Subcutaneous adipose tissue (tissue), 4 donors: ENCODE data around the gene NAMPT. TPM values are rescaled to one million over a fixed set of nuclear protein-coding genes. Genes with fewer than 3 reads are reported as not detected.

Source experiments
- total RNA-seq, 4 donors: library from RNA; depleted of rRNA; stranded (reverse); fragments of >200 nt; gene quantifications; one replicate each; pipeline ENCODE4 v1.1.0, GENCODE V29; 2016
- TF ChIP-seq, protein P1 (sequence below): fragments of 450-650 bp; IDR thresholded peaks from one replicate; pipeline ENCODE4 v1.5.1; 2016; ENCODE audit warnings: low read depth, mild to moderate bottlenecking, control low read depth, antibody characterized with exemption, moderate library complexity

NAMPT gene
- total RNA-seq, 4 donors from 2014 or later, result 118 to 436 (median 356) TPM

DNA sequence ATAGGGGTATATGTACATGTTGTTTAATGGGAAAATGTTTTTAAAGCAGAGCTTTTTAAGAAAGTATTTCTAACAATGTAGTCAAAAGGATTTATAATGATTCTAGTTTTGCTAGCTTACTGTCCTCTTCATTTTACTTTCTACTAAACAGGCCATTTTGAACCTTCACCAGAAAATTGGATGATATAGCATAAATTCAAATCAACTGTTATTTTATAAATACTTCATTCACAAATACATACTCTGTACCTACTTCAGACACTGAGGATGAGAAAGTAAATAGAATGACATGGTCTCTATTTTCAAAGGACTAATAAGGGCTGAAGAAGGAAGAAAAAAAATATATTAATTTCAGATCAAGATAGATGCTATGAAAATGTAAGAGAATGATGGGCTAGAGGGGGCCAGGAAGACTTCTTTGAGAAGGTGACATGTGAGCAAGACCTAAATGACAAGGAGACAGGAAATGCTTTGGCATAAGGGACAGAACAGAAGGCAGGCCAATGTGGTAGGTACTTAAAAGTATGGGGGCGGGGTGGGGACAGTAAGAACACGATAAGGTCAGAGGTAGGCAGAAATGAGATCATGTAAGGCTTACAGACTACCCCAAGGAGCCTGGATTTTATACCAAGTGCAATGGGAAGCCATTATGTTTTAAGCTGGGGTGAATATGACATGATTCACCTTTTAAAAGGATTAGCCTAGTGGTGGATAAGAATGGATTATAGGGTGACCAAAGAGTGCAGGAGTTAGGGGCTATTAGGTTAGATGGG is 5.2 kb downstream of the NAMPT start:
- TF ChIP-seq, protein P1, sequence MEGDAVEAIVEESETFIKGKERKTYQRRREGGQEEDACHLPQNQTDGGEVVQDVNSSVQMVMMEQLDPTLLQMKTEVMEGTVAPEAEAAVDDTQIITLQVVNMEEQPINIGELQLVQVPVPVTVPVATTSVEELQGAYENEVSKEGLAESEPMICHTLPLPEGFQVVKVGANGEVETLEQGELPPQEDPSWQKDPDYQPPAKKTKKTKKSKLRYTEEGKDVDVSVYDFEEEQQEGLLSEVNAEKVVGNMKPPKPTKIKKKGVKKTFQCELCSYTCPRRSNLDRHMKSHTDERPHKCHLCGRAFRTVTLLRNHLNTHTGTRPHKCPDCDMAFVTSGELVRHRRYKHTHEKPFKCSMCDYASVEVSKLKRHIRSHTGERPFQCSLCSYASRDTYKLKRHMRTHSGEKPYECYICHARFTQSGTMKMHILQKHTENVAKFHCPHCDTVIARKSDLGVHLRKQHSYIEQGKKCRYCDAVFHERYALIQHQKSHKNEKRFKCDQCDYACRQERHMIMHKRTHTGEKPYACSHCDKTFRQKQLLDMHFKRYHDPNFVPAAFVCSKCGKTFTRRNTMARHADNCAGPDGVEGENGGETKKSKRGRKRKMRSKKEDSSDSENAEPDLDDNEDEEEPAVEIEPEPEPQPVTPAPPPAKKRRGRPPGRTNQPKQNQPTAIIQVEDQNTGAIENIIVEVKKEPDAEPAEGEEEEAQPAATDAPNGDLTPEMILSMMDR, result no peak

DNA sequence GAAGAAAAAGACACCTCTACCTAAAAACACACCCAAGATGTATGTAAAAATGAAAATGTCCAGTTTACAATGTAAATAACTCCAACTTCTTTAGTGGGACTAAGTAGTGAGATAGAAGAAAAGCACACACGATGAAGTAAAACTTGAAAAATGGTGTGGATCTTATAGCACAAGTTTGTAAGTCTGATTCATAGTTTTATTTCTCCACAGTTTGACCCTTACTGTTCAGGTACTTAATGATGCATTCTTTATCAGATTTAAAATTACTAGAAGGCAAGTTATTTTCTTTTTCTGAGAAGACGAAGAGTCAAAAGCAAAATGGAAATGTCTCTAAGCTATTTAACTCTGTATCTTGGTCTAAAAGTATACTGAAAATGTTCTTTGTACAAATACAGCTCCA is 6.1 kb downstream of the NAMPT start:
- TF ChIP-seq, protein P1, result no peak

DNA sequence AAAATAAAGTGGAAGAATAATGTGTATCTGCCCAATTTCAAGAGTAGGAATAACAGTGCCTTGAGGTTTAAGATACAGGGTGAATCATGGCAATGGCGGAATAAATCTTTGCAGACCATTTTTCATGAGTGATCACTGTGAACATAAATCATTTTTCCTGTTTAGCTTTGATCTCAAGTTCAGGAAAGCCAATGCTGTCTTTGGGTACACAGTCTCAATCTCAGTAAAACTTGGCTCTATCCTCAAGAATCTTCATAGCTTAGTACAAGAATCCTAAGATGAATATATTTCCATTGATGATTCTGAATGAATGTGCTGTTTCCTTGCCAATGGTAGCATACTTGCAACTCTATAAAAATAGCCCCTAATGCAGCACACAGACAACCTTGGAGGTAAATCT is 6.8 kb downstream of the NAMPT start:
- TF ChIP-seq, protein P1, result no peak

DNA sequence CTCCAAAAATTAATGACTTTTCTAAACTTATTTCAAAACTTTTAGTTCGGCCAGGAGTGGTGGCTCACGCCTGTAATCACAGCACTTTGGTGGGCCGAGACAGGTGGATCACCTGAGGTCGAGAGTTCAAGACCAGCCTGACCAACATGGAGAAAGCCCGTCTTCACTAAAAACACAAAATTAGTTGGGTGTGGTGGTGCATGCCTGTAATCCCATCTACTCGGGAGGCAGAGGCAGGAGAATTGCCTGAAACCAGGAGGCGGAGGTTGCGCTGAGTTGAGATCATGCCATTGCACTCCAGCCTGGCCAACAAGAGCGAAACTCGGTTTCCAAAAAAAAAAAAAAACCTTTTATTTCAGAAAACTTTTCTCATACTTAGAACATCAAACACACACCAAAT is 8.3 kb downstream of the NAMPT start:
- TF ChIP-seq, protein P1, result no peak

DNA sequence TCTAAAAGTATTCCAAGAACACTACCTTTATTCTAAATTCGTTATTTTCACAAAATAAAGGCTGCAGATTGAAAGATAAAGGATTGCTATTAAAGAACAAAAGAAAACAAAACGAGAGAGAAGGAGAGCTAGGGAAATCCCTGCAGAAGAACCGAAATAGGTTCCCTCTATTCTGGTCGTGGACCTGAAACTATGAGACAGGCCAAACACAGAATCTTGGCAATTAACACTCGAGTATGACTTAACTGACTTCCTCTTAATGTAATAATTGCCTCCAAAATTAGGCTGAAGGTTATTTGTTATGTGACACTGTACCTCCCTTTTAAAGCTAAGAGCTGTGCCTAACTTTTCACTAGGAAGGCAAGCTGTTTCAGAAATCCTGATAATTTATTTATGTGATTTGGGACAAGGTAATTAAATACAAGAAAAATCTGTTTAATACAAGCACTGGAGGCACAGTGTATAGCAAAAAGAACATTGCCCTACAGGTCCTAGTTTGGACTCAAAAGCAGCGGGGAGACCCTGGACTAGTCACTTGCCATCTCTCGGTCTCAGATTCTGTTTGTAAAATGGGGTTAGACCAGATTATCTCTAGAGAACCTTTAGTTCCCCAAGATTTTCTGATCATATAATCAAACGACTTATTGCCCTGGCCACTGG is 11.6 kb downstream of the NAMPT start:
- TF ChIP-seq, protein P1, result no peak

DNA sequence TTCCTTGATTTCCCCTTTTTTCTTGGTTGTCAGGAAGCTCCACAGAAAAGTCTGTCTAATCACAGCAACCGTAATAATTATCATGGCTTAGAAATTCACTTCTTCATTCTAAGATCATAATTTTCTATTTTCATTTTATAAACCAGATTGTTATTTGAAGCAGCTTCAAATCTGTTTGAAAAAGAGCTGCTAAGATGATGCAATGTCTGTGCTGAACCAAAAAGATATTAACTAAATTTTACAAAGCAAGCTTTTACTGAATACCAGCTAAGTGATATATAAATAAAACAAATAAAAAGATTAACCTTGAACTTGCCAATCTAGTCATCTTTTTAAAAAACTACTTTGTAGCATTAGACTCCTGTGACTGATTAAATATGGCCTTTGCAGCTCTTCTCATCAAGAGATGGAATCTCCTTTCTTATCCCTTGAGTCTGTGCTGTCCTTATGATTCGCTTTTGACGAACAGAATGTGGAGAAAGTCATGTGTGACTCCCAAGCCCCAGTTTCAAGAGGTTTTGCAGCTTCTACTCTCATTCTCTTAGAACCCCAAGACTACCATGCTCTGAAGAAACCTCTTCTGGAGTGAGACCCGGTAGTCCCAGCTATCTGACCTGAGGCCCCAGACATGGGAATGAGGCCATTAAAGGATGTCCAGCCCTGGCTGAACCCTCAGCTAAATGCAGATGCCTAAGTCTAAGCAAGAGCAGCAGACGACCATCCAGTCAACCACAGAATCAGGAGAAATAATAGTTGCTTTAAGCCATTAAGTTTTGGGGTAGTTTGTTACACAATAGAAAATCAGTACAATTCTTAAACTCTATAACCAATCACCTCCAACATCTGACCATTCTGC is 14.4 kb downstream of the NAMPT start:
- TF ChIP-seq, protein P1, result no peak
